Caco-2 (cell line): ENCODE data around the gene SPSB3. TPM values are rescaled to one million over a fixed set of nuclear protein-coding genes. Genes with fewer than 3 reads are reported as not detected.
"Not testable (repeated sequence)": the region's sequence is repeated elsewhere in the genome, so short reads cannot be mapped to it uniquely, and the experiment has no call there.

Experiments
- BruUV-seq: library from RNA; stranded (reverse); fragments of 400-500 nt; replicated peaks from 2 replicates; lab custom pipeline; 2021; lab: Mats Ljungman, UMichigan
- CTCF ChIA-PET: fragments of 300-600 bp; sonication (Branson Sonifier 250); formaldehyde crosslinking; loops from one replicate; lab custom pipeline; 2022; ENCODE audit warnings: antibody characterized with exemption; lab: Charles Lee
- POLR2A ChIA-PET: fragments of 300-600 bp; sonication (Branson Sonifier 250); formaldehyde crosslinking; loops from one replicate; lab custom pipeline; 2022; ENCODE audit warnings: antibody characterized with exemption; lab: Charles Lee
- DNase-seq, 2 experiments: peaks; one replicate each; pipeline versions ENCODE4 v3.0.0 to v3.0.0-alpha.2; 2020 to 2022
- H3K27me3 ChIP-seq: replicated peaks from 2 replicates; pipeline ENCODE4 v1.6.0; 2011; ENCODE audit warnings: low read length; ENCODE audit not compliant: control insufficient read depth, insufficient read depth
- H3K36me3 ChIP-seq: 2 replicates; pipeline ENCODE4 v1.5.1; 2011; ENCODE audit warnings: low read length; ENCODE audit not compliant: control insufficient read depth, insufficient read depth
- H3K4me1 ChIP-seq: fragments of 250-450 bp; sonication (Bioruptor Pico); 2 replicates; pipeline ENCODE4 v1.5.1; 2020; ENCODE audit warnings: mild to moderate bottlenecking
- H3K4me3 ChIP-seq: 2 replicates; pipeline ENCODE4 v1.5.1; 2011; ENCODE audit warnings: low read depth, mild to moderate bottlenecking, control low read depth, low read length
- H3K9me3 ChIP-seq: fragments of 250-450 bp; sonication (Bioruptor Pico); 2 replicates; pipeline ENCODE4 v1.5.1; 2020; ENCODE audit warnings: mild to moderate bottlenecking, moderate library complexity
- H3K27ac Mint-ChIP-seq: one replicate; pipeline ENCODE4 v1.8.0; 2022; ENCODE audit warnings: mixed read lengths; ENCODE audit not compliant: unreplicated experiment
- H3K27me3 Mint-ChIP-seq: one replicate; pipeline ENCODE4 v1.8.0; 2022; ENCODE audit warnings: mixed read lengths; ENCODE audit not compliant: insufficient read depth, unreplicated experiment
- H3K36me3 Mint-ChIP-seq: one replicate; pipeline ENCODE4 v1.8.0; 2022; ENCODE audit warnings: mild to moderate bottlenecking, mixed read lengths; ENCODE audit not compliant: insufficient read depth, unreplicated experiment
- H3K4me1 Mint-ChIP-seq: one replicate; pipeline ENCODE4 v1.8.0; 2022; ENCODE audit warnings: low read depth, mixed read lengths; ENCODE audit not compliant: unreplicated experiment
- H3K4me3 Mint-ChIP-seq: one replicate; pipeline ENCODE4 v1.8.0; 2022; ENCODE audit warnings: mild to moderate bottlenecking, moderate library complexity, mixed read lengths; ENCODE audit not compliant: unreplicated experiment
- H3K9me3 Mint-ChIP-seq: one replicate; pipeline ENCODE4 v1.8.0; 2022; ENCODE audit warnings: mixed read lengths; ENCODE audit not compliant: unreplicated experiment
- intact Hi-C: fragments of 100-400 bp; cut with micrococcal nuclease; formaldehyde crosslinking; loops from one replicate; pipeline ENCODE4 v1.10.0; 2022; ENCODE audit not compliant: unreplicated experiment
- total RNA-seq: library from RNA; stranded (reverse); gene quantifications from 2 replicates; pipeline ENCODE4 v1.2.3, GENCODE V29; 2022
- TF ChIP-seq, protein P1 (sequence below), 2 experiments: fragments of 200-600 bp in 1 of 2; IDR thresholded peaks; 1 replicate in 1 of 2; 2 replicates in 1 of 2; pipeline versions ENCODE4 v1.5.1 to v1.8.0; 2011 to 2022; ENCODE audit warnings: antibody characterized with exemption in 1 of 2, control low read depth in 1 of 2, inconsistent platforms in 1 of 2, low read depth in 1 of 2, low read length in 1 of 2, mild to moderate bottlenecking in 1 of 2, moderate library complexity in 1 of 2; ENCODE audit not compliant: insufficient read depth in 1 of 2, severe bottlenecking in 1 of 2, unreplicated experiment in 1 of 2

Gene SPSB3
- total RNA-seq, 1 experiment from 2014 or later = 28.0 TPM

DNA sequence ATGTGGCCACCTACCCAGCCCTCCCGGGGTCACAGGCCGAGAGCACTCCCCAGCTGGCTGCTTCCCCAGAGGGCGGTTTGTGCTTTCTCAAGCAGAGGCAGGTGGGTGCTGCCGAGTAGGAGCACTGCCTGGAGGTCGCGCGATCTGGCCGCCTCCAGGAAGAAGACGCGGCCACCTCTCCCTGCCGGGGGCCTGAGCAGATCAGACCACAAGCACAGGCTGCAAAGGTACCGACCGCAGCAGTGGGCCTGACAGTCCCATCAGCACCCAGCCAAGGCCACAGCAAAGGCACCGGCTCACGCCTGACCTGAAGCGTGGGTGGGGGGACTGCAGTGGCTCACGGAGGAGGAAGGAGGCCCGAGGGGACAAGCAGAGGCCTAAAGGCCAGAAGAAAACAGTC lies 26.3 kb upstream of the SPSB3 start:
- Histone ChIP-seq H3K27me3 (no peaks in the 10 kb centered on the region), H3K4me3 (no peak overlapping the region), H3K36me3 (no peaks in the 10 kb centered on the region), H3K9me3 (no peaks in the 10 kb centered on the region), H3K4me1 (no peaks in the 10 kb centered on the region)
- H3K27ac Mint-ChIP-seq = no peak overlapping the region
- H3K27me3 Mint-ChIP-seq = no peaks in the 10 kb centered on the region
- BruUV-seq = no TSS peak
- TF ChIP-seq, protein P1, sequence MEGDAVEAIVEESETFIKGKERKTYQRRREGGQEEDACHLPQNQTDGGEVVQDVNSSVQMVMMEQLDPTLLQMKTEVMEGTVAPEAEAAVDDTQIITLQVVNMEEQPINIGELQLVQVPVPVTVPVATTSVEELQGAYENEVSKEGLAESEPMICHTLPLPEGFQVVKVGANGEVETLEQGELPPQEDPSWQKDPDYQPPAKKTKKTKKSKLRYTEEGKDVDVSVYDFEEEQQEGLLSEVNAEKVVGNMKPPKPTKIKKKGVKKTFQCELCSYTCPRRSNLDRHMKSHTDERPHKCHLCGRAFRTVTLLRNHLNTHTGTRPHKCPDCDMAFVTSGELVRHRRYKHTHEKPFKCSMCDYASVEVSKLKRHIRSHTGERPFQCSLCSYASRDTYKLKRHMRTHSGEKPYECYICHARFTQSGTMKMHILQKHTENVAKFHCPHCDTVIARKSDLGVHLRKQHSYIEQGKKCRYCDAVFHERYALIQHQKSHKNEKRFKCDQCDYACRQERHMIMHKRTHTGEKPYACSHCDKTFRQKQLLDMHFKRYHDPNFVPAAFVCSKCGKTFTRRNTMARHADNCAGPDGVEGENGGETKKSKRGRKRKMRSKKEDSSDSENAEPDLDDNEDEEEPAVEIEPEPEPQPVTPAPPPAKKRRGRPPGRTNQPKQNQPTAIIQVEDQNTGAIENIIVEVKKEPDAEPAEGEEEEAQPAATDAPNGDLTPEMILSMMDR (IDR thresholded peaks at IDR 0.05; ENCODE audit: insufficient read depth in 1 of 2, low read depth in 1 of 2, low read length in 1 of 2, severe bottlenecking in 1 of 2, unreplicated experiment in 1 of 2) = no peak
- ChIA-PET CTCF (no interaction called here), POLR2A (no interaction called here)
- peaks cover 11% of the 10 kb centered on the region for H3K36me3 Mint-ChIP-seq
- intact Hi-C loops = no loop called here
- H3K4me3 Mint-ChIP-seq = no peak overlapping the region
- no peak for DNase-seq
- H3K9me3 Mint-ChIP-seq = no peaks in the 10 kb centered on the region
- H3K4me1 Mint-ChIP-seq = no peaks in the 10 kb centered on the region

DNA sequence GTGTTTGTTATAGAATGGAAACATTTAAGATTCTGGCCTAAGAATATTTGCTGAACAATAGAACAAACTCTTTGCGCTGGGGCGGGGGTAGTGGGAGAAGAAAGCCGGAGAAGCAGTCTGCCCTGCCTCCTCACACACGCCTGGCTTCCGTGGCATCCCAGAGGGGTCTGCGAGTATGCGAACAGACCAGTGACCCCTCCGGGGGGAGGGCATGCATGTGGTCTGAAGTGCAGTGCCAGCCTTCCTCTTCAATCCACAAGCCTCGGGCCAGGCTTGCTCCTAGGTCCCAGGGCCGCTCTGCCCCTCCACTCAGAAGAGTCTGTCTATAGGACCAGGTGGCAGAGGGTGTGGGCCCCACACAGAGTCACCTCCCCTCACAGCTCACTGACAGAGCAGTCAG lies 25.3 kb upstream of the SPSB3 start:
- Histone ChIP-seq H3K4me3 (no peak overlapping the region), H3K4me1 (no peaks in the 10 kb centered on the region), H3K27me3 (no peaks in the 10 kb centered on the region), H3K36me3 (no peaks in the 10 kb centered on the region), H3K9me3 (no peaks in the 10 kb centered on the region)
- no peaks in the 10 kb centered on the region for H3K9me3 Mint-ChIP-seq
- CTCF ChIA-PET = no interaction called here
- no peak for DNase-seq
- intact Hi-C loops = no loop called here
- no peak overlapping the region for H3K27ac Mint-ChIP-seq
- H3K4me3 Mint-ChIP-seq = no peak overlapping the region
- no peaks in the 10 kb centered on the region for H3K27me3 Mint-ChIP-seq
- H3K4me1 Mint-ChIP-seq = no peaks in the 10 kb centered on the region
- peaks cover 5% of the 10 kb centered on the region for H3K36me3 Mint-ChIP-seq
- POLR2A ChIA-PET = no interaction called here
- TF ChIP-seq, protein P1 (IDR thresholded peaks at IDR 0.05; ENCODE audit: insufficient read depth in 1 of 2, low read depth in 1 of 2, low read length in 1 of 2, severe bottlenecking in 1 of 2, unreplicated experiment in 1 of 2) = no peak
- no TSS peak for BruUV-seq

DNA sequence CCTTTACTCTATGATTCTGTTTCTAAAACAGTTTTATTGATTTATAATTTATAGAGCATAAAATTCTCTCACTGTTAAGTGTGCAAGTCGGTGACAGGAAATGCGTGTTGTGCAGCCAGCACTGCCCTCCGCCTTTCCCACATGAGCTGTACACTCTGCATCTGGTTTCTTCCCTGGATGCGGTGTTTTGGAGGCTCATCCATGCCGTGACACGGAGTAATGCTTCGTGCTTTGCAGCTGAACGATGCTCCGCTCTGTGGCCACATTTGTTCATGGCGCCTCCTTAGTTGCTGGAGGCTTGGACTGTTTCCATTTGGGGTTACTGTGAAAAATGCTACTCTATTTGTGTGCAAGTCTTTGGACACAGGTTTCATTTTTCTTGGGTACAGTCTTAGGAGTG lies 18.3 kb upstream of the SPSB3 start:
- Mint-ChIP-seq H3K4me3 (no peak overlapping the region), H3K27ac (no peak overlapping the region), H3K9me3 (no peaks in the 10 kb centered on the region), H3K27me3 (no peaks in the 10 kb centered on the region), H3K36me3 (peaks cover 5% of the 10 kb centered on the region), H3K4me1 (no peaks in the 10 kb centered on the region)
- TF ChIP-seq, protein P1 (IDR thresholded peaks at IDR 0.05; ENCODE audit: insufficient read depth in 1 of 2, low read depth in 1 of 2, low read length in 1 of 2, severe bottlenecking in 1 of 2, unreplicated experiment in 1 of 2) = no peak
- no peak for DNase-seq
- H3K36me3 ChIP-seq = no peaks in the 10 kb centered on the region
- no peaks in the 10 kb centered on the region for H3K4me1 ChIP-seq
- ChIA-PET CTCF (interaction anchor here (0.7 kb wide), 1 partner anchor 77 kb away, joined by 3 read pairs; no protein-coding TSS in a partner anchor), POLR2A (no interaction called here)
- peaks cover 14% of the 10 kb centered on the region; the same call in 1 of the 2 replicates for H3K9me3 ChIP-seq
- intact Hi-C loops = no loop called here
- no peaks in the 10 kb centered on the region for H3K27me3 ChIP-seq
- BruUV-seq = no TSS peak
- H3K4me3 ChIP-seq = no peak overlapping the region

DNA sequence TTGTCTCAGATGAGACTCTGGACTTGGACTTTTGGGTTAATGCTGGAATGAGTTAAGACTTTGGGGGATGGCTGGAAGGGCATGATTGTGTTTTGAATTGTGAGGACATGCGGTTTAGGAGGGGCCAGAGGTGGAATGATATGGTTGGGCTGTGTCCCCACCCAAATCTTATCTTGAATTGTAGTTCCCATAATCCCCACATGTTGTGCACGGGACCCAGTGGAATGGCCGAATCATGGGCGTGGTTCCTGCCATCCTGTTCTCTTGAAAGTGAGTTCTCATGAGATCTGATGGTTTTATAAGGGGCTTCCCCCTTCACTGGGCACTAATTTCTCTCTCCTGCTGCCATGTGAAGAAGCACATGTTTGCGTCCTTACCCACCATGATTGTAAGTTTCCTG lies 16.9 kb upstream of the SPSB3 start:
- H3K9me3 Mint-ChIP-seq, H3K4me3 Mint-ChIP-seq, H3K27me3 Mint-ChIP-seq, H3K4me1 Mint-ChIP-seq, H3K4me3 ChIP-seq, H3K4me1 ChIP-seq, H3K36me3 Mint-ChIP-seq, DNase-seq, POLR2A ChIA-PET, intact Hi-C loops, H3K27me3 ChIP-seq, H3K27ac Mint-ChIP-seq, CTCF ChIA-PET, H3K36me3 ChIP-seq, BruUV-seq: not testable (repeated sequence)
- H3K9me3 ChIP-seq = peaks cover 14% of the 10 kb centered on the region; the same call in 1 of the 2 replicates
